Astrocyte (in vitro differentiated cells and primary cell): ENCODE measurements around the gene SCT. TPM values are rescaled to one million over a fixed set of nuclear protein-coding genes. Genes with fewer than 3 reads are reported as not detected.

ENCODE experiments used
- DNase-seq: peaks from one replicate; pipeline ENCODE4 v3.0.0-alpha.2; 2010; ENCODE audit warnings: low read depth
- FAIRE-seq: peaks from 2 replicates; lab custom pipeline; 2011; peaks lifted over from hg19 to GRCh38; lab: Jason Lieb, UNC
- H2AFZ ChIP-seq: 2 replicates; pipeline ENCODE4 v1.6.0; 2012; ENCODE audit warnings: low read depth, low read length, inconsistent platforms
- H3K27ac ChIP-seq: 2 replicates; pipeline ENCODE4 v1.5.1; 2011; ENCODE audit warnings: low read depth, low read length, inconsistent platforms
- H3K27me3 ChIP-seq: 2 replicates; pipeline ENCODE4 v1.6.0; 2011; ENCODE audit warnings: low read length, inconsistent platforms; ENCODE audit not compliant: insufficient read depth
- H3K36me3 ChIP-seq: 2 replicates; pipeline ENCODE4 v1.5.1; 2011; ENCODE audit warnings: low read length, inconsistent platforms; ENCODE audit not compliant: insufficient read depth
- H3K4me1 ChIP-seq: 2 replicates; pipeline ENCODE4 v1.5.1; 2011; ENCODE audit warnings: low read length, inconsistent platforms; ENCODE audit not compliant: insufficient read depth
- H3K4me2 ChIP-seq: 2 replicates; pipeline ENCODE4 v1.6.0; 2012; ENCODE audit warnings: low read length, inconsistent platforms
- H3K4me3 ChIP-seq: 2 replicates; pipeline ENCODE4 v1.5.1; 2011; ENCODE audit warnings: low read depth, mild to moderate bottlenecking, low read length, inconsistent platforms; ENCODE audit not compliant: insufficient read depth
- H3K79me2 ChIP-seq: 2 replicates; pipeline ENCODE4 v1.6.0; 2012; ENCODE audit warnings: mild to moderate bottlenecking, low read length, inconsistent platforms; ENCODE audit not compliant: insufficient read depth
- H3K9ac ChIP-seq: 2 replicates; pipeline ENCODE4 v1.6.0; 2012; ENCODE audit warnings: mild to moderate bottlenecking, low read length, inconsistent platforms
- H3K9me3 ChIP-seq: 2 replicates; pipeline ENCODE4 v1.5.1; 2012; ENCODE audit warnings: low read depth, mild to moderate bottlenecking, low read length, inconsistent platforms; ENCODE audit not compliant: insufficient read depth
- H4K20me1 ChIP-seq: 2 replicates; pipeline ENCODE4 v1.6.0; 2012; ENCODE audit warnings: low read length, inconsistent platforms; ENCODE audit not compliant: insufficient read depth
- H3K27ac Mint-ChIP-seq: one replicate; pipeline ENCODE4 v1.8.0; 2021; ENCODE audit warnings: mild to moderate bottlenecking, mixed read lengths; ENCODE audit not compliant: unreplicated experiment
- H3K27me3 Mint-ChIP-seq: one replicate; pipeline ENCODE4 v1.8.0; 2021; ENCODE audit warnings: low read depth, mixed read lengths; ENCODE audit not compliant: unreplicated experiment
- H3K36me3 Mint-ChIP-seq: one replicate; pipeline ENCODE4 v1.8.0; 2021; ENCODE audit warnings: low read depth, mixed read lengths; ENCODE audit not compliant: unreplicated experiment
- H3K4me1 Mint-ChIP-seq: one replicate; pipeline ENCODE4 v1.8.0; 2021; ENCODE audit warnings: low read depth, mixed read lengths; ENCODE audit not compliant: unreplicated experiment
- H3K4me3 Mint-ChIP-seq: one replicate; pipeline ENCODE4 v1.8.0; 2021; ENCODE audit warnings: mild to moderate bottlenecking, moderate library complexity, mixed read lengths; ENCODE audit not compliant: unreplicated experiment
- H3K9me3 Mint-ChIP-seq: one replicate; pipeline ENCODE4 v1.8.0; 2021; ENCODE audit warnings: mild to moderate bottlenecking, mixed read lengths; ENCODE audit not compliant: unreplicated experiment
- CTCF ChIP-seq: IDR thresholded peaks from 2 replicates; pipeline ENCODE4 v1.5.1; 2011; ENCODE audit warnings: low read depth, mild to moderate bottlenecking, inconsistent platforms, low read length, moderate library complexity; ENCODE audit not compliant: insufficient read depth
- EZH2 ChIP-seq: IDR thresholded peaks from 2 replicates; pipeline ENCODE4 v1.6.1; 2012; ENCODE audit warnings: mild to moderate bottlenecking, low read length, inconsistent platforms; ENCODE audit not compliant: insufficient read depth
- total RNA-seq: library from RNA; stranded (reverse); gene quantifications from 2 replicates; pipeline ENCODE4 v1.2.1, GENCODE V29; 2021

The SCT gene
- total RNA-seq, 1 donor from 2014 or later: 2.0 TPM

- Histone ChIP-seq H2AFZ (no peak overlapping the region), H3K27me3 (peaks cover 2% of the 10 kb centered on the region), H3K4me3 (no peak overlapping the region), H3K27ac (no peak overlapping the region), H4K20me1 (peaks cover under 1% of the 10 kb centered on the region), H3K36me3 (no peaks in the 10 kb centered on the region), H3K9me3 (no peaks in the 10 kb centered on the region), H3K9ac (no peak overlapping the region), H3K4me2 (no peak overlapping the region), H3K4me1 (peaks cover 9% of the 10 kb centered on the region), H3K79me2 (no peaks in the 10 kb centered on the region)
- no peaks in the 10 kb centered on the region for H3K27me3 Mint-ChIP-seq
- peaks cover 4% of the 10 kb centered on the region for H3K9me3 Mint-ChIP-seq
- H3K36me3 Mint-ChIP-seq: peaks cover 12% of the 10 kb centered on the region
- H3K27ac Mint-ChIP-seq: no peak overlapping the region
- TF ChIP-seq EZH2: no peak
- no peak for TF ChIP-seq CTCF
- H3K4me1 Mint-ChIP-seq: peaks cover 16% of the 10 kb centered on the region
- FAIRE-seq (no peak), DNase-seq (no peak)
- H3K4me3 Mint-ChIP-seq: no peak overlapping the region
Measured at GRCh38 chr11:623999-624704, 2.8 kb downstream of the SCT start.

- no peaks in the 10 kb centered on the region for H3K9me3 ChIP-seq
- Mint-ChIP-seq H3K36me3 (peaks cover 11% of the 10 kb centered on the region), H3K9me3 (peaks cover 2% of the 10 kb centered on the region), H3K4me1 (peaks cover 10% of the 10 kb centered on the region), H3K27ac (peak overlapping the region; percentile 20), H3K4me3 (no peak overlapping the region), H3K27me3 (no peaks in the 10 kb centered on the region)
- no peak overlapping the region for H3K27ac ChIP-seq
- no peaks in the 10 kb centered on the region for H3K36me3 ChIP-seq
- H4K20me1 ChIP-seq: no peaks in the 10 kb centered on the region
- H3K4me1 ChIP-seq: peaks cover 4% of the 10 kb centered on the region
- no peak overlapping the region for H3K9ac ChIP-seq
- no peak overlapping the region for H3K4me3 ChIP-seq
- H2AFZ ChIP-seq: no peak overlapping the region
- TF ChIP-seq EZH2: no peak
- FAIRE-seq (no peak), DNase-seq (no peak)
- no peak overlapping the region for H3K4me2 ChIP-seq
- peaks cover 2% of the 10 kb centered on the region for H3K27me3 ChIP-seq
- H3K79me2 ChIP-seq: no peaks in the 10 kb centered on the region
Measured at GRCh38 chr11:623349-623869, 3.6 kb downstream of the SCT start.

GRCh38 chr11:621838-622237 lies 5.1 kb downstream of the SCT start:
- no peaks in the 10 kb centered on the region for H3K36me3 ChIP-seq

More at GRCh38 chr11:621838-622237, 5.1 kb downstream of the SCT start:
- Mint-ChIP-seq H3K9me3 (no peaks in the 10 kb centered on the region), H3K27ac (no peak overlapping the region), H3K36me3 (peaks cover 6% of the 10 kb centered on the region), H3K4me1 (peaks cover 3% of the 10 kb centered on the region), H3K4me3 (no peak overlapping the region), H3K27me3 (no peaks in the 10 kb centered on the region)
- Histone ChIP-seq H3K27me3 (peaks cover 2% of the 10 kb centered on the region), H2AFZ (no peak overlapping the region), H3K27ac (no peak overlapping the region), H3K4me1 (no peaks in the 10 kb centered on the region), H3K4me3 (no peak overlapping the region), H3K9ac (no peak overlapping the region), H3K9me3 (no peaks in the 10 kb centered on the region), H3K79me2 (no peaks in the 10 kb centered on the region), H3K4me2 (no peak overlapping the region), H4K20me1 (no peaks in the 10 kb centered on the region)
- FAIRE-seq: no peak
- no peak for DNase-seq
- TF ChIP-seq EZH2 (no peak), CTCF (no peak)
